ENCODE measurements around the gene HIVEP2.
A peak's percentile ranks its signal among the peaks of the same experiment; 100 is the strongest.

Gene HIVEP2

DNA sequence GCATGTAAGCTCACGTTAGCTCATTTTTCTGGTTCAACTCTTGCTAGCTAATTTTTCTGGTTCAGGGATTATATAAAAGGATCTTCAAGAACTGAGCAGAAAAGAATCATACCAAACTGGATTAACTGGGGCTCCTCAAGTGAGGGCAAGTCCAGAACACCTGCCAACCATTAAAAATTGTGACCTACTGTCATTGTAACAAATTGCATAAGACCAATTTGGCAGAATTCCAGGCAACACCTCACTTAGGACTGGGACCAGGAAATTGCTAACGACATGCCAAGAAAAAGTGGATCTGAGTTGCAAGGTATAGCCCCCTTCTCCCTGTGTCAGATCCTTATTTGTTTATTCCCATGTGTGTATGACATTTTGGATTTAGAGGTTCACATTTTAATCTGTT, 216.6 kb downstream of the HIVEP2 start:
- DNase-seq = no peak

GRCh38 chr6:142726616-142727015, 218.4 kb downstream of the HIVEP2 start:
- no peak for DNase-seq

DNA sequence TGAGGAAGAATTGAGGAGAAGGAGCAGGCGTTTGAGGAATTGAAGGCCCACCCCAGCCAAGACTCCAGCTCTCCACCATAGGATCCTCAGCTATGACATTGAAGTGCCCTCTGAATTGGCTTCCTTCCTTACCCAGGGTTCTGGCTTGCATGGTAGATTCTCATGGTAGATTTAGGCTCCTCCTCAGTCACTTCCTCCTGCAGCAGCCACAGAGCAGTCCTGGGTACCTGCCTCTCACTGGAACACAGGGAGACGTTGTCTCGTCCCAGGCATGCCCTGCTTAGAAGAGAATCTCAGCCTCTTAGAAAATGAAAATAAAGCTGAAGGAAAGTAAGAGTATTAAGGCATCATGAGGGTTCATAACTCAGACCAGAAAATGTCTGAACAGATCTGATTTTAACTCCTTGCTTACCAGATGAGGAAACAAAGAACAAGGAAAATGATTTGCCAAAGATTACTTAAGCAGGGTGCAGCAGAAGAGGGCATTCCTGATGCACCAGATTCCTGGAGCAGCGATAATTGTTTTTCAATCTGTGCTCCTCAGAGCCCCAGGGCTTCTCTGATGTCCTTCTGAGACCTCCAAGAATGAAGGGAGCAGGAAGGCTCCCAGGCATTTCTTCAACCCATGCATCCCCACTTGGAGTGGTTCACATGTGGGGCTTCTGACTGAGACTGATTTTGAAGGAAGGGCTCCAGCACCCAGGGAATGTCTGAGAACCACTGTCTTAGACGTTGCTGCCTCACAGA, 219.8 kb downstream of the HIVEP2 start:
- no peak for DNase-seq

DNA sequence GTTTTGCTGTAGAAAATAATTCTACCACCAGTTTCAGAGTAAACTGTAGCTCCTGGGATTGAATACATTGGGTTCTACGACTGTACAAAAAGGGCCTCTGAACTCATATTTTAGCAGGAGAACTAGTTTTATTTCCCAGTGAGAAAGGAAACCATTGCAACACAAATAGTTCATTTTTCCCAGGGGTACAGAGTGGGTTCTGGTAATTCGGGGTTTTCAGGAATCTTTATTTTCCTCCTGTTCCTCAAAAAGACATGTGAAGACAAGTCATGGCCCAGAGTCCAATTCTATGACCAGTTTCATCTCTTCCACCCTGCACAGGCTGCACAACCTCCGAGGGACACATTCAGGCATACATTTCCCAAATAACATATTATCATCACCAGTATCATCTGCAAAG, 222.1 kb downstream of the HIVEP2 start:
- no peak for DNase-seq

GRCh38 chr6:142722012-142722411, 223.0 kb downstream of the HIVEP2 start:
- no peak for DNase-seq

DNA sequence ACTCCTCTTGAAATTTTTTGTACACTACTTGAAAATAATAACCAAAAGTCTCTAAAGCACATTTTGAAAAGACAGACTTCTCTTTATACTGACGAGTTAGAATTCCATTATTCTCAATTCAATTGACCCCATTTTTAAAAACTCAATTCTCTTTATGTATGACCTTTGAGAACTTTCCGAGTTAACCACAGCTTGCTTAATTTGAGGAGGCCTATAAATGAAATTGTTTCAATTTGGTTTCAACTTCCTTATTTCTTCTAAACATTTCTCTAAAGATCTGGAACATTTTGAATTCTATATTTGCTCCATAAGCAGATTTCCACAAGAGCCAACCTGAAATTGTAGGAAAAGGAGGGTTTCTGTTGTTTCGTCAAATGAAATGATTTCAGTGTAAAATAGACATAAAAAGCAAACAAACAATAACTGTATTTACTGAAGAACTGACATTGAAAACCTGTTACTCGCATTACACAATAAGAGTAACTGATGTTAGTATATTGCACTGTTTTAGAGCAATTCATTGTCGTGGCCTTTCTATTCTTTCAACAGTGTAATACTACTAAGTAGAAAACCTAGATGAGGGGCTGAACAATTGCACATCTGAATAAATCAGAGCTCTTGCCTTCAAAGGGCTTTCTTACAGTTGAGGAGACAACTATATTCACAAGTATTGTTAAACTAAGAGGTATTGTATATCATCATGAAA, 223.6 kb downstream of the HIVEP2 start:
- DNase-seq = no peak

GRCh38 chr6:142718667-142719191, 226.2 kb downstream of the HIVEP2 start:
- no peak for DNase-seq

DNA sequence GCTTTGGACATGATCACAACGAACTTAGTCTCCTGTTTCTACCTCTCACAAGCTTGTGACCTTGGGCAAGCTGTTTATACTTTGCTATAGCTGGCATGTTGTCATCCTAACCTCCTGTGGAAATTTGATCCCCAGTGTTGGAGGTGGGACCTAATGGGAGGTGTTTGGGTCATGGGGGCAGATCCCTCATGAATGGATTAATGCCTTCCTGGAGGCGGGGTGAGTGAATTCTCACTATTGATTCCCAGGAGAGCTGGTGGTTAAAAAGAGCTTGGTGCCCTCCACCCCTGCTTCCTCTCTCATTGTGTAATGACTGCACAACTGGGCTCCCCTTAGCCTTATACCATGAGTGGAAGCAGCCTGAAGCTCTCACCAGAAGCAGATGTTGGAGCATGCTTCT, 228.9 kb downstream of the HIVEP2 start:
- DNase-seq = no peak

DNA sequence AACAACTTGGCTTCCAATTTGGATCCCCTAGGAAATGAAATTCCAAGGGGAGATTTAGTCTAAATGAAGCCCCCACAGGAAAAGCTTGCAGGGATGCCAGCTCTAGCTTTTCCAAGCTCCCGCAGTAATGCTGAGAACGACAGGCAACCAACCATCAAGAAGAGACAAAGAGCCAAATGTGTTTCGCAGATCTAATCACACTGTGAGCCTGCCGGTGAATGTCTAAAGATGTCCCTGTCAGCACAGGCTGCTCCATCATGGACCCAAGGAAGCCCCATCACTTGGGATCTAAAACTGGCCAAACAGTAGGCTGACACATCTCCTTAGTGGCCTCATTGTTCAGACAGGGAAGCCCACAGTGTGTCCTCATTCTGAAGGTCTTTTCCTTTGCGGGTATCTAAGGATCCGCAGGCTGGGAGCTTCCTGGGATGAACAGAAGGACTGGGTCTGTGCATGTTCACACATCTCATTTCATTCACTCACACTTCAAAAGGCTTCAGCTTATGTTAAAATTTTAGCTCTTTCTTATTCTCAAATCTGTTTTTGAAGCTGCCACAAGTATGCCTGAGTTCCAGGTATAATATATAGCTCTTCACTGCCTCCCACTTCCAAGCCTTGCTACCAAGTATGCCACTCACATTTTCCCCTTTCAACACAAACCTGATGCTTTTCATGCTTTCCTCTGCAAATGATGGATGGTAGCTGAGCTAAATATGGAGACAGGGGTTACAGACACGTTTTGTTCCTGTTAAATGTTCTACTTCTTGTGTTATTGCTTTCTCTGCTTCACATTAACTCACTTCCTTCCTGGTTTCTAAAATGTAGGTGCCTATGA, 229.8 kb downstream of the HIVEP2 start:
- peak in 1 of 2 donors; percentile 17 for DNase-seq

GRCh38 chr6:142713959-142714358, 231.0 kb downstream of the HIVEP2 start:
- DNase-seq = no peak

- DNase-seq = no peak
Measured at GRCh38 chr6:142712231-142712630, 232.7 kb downstream of the HIVEP2 start.

DNA sequence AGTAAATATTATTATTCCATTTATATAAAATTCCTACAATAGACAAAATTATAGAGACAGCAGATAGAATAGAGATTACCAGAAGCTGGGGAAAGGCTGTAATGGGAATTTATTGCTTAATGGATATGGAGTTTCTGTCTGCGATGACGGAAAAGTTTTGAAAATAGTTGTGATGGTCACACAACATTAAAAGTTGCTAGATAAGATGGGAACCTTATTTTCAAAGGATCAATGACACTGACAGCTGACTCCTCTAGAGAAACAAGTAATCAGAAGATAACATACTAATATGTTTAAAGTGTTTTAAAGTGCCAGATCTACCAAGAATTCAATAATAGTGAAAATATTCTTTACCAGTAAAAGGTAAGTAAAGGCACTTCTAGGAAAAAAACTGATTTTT, 236.3 kb downstream of the HIVEP2 start:
- no peak for DNase-seq

DNA sequence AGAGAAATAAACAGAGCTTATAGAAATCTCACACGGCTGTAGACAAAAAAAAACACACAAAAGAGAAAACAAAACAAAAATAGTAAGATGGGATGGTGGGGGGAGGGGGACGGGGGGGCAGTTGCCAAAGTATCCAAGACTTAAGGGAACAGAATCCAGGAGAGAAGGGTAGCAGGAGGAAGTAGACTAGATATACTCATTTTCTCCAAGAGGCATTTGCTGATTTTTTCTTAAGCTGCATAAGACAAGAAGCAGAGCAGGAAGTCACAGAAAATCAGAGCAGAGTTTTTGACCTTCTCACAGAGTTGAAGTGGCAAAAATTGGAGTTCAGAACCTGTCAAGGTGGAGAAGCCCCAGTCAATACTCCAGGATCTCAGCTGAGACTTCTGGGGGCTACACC, 237.7 kb downstream of the HIVEP2 start:
- no peak for DNase-seq

- no peak for DNase-seq
Measured at GRCh38 chr6:142706210-142706609, 238.8 kb downstream of the HIVEP2 start.

GRCh38 chr6:142705054-142705453, 239.9 kb downstream of the HIVEP2 start:
- no peak for DNase-seq

- DNase-seq = peak; percentile 37 to 51
Measured at GRCh38 chr6:142702501-142703460, 242.2 kb downstream of the HIVEP2 start.
